Measurements from ENCODE around the gene ALKBH7.
"Not testable (repeated sequence)": the region's sequence is repeated elsewhere in the genome, so short reads cannot be mapped to it uniquely, and the experiment has no call there.

The ALKBH7 gene

DNA sequence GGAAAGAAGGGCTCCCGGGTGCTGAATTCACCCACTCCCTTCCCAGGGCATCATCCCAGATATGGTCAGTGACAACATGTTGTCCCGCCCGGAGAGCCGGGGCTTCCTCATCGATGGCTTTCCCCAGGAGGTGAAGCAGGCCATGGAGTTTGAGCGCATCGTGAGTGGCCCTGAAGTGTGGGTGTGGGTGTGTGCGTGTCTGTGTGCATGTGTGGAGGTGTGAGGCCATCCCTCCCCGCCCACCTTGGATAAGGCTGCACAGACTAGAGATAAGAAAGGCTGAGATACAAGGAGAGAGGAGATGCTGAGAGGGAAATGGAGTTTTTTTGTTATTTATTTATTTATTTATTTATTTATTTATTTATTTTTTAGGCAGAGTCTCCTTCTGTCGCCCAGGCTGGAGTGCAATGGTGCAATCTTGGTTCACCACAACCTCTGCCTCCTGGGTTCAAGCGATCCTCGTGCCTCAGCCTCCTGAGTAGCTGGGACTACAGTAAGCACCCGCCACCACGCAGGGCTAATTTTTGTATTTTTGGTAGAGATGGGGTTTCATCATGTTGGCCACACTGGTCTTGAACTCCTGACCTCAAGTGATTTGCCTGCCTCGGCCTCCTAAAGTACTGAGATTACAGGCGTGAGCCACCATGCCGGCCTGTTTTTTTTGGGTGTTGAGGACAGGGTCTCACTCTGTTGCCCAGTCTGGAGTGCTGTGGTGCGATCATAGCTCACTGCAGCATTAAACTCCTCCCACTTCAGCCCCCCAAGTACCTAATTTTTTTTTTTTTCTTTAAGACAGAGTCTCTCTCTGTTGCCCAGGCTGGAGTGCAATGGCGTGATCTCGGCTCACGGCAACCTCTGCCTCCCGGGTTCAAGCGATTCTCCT lies 27.7 kb downstream of the ALKBH7 start:
- H3K36me3 ChIP-seq (ENCODE audit: insufficient read depth, low read length); H3K27ac ChIP-seq (ENCODE audit: low read depth, low read length); H3K27me3 ChIP-seq (ENCODE audit: insufficient read depth, low read length); H3K79me2 ChIP-seq (ENCODE audit: control insufficient read depth, insufficient read depth, low read length, unreplicated experiment); H2AFZ ChIP-seq (ENCODE audit: low read length, unreplicated experiment); H3K4me3 ChIP-seq (ENCODE audit: low read depth, low read length); H3K4me1 ChIP-seq (ENCODE audit: control insufficient read depth, insufficient read depth, low read length, unreplicated experiment): not testable (repeated sequence)

DNA sequence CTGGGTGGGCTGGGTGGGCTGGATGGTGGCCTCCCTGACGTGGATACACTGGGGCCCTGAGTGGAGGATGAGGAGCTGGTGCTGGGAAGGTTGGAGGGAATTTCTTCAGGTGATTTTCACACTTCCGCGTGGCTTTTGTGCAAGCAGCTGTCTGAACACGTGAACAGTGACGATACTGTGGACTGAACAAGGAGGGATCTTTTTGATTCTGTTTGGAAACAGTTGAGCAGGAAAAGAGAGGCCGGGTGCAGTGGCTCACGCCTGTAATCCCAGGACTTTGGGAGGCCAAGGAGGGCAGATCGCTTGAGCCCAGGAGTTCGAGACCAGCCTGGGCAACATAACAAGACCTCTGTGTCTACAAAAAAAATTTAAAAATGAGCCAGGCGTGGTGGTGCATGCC lies 29.5 kb downstream of the ALKBH7 start:
- Histone ChIP-seq H2AFZ (ENCODE audit: low read length, unreplicated experiment) (no peak overlapping the region), H3K4me3 (ENCODE audit: low read depth, low read length) (no peak overlapping the region), H3K79me2 (ENCODE audit: control insufficient read depth, insufficient read depth, low read length, unreplicated experiment) (no peaks in the 10 kb centered on the region), H3K4me1 (ENCODE audit: control insufficient read depth, insufficient read depth, low read length, unreplicated experiment) (no peaks in the 10 kb centered on the region), H3K27me3 (ENCODE audit: insufficient read depth, low read length) (no peaks in the 10 kb centered on the region), H3K27ac (ENCODE audit: low read depth, low read length) (no peak overlapping the region), H3K36me3 (ENCODE audit: insufficient read depth, low read length) (no peaks in the 10 kb centered on the region)

DNA sequence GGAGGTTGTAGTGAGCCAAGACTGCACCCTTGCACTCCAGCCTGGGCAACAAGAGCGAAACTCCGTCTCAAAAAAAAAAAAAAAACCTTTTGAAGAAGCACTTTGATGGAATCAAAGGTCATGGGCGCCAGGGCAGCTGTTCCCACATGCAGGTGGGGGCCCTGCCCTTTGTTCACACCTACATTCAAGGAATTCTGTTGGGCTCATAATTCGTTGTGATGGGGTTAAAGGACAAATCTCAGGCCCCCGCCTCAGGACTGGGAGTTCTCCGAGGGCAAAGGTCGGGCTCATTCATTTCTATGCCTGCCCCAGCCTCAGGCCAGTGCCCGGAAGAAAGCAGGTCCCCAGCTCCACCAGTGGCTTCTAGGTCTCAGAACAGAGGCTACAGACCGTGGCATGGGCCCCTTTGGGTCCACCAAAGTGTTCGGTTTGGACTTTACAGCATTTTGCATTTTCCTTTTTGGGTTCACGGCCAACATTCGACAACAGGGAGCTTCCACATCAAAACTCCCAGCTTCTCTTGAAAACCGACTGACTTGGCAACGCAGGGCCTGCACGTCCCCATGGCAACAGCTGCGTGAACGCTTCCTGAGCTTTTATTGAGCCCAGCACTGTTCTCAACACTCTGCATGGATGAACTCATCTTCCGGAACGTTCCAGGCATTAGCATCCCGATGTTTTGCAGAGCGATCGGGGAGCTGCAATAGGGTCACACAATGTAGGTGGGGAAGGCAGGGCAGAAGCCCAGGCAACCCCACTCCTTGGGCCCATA lies 30.4 kb downstream of the ALKBH7 start:
- Histone ChIP-seq H3K79me2 (ENCODE audit: control insufficient read depth, insufficient read depth, low read length, unreplicated experiment) (no peaks in the 10 kb centered on the region), H2AFZ (ENCODE audit: low read length, unreplicated experiment) (no peak overlapping the region), H3K36me3 (ENCODE audit: insufficient read depth, low read length) (no peaks in the 10 kb centered on the region), H3K27me3 (ENCODE audit: insufficient read depth, low read length) (no peaks in the 10 kb centered on the region), H3K27ac (ENCODE audit: low read depth, low read length) (no peak overlapping the region), H3K4me1 (ENCODE audit: control insufficient read depth, insufficient read depth, low read length, unreplicated experiment) (no peaks in the 10 kb centered on the region), H3K4me3 (ENCODE audit: low read depth, low read length) (no peak overlapping the region)

- H3K36me3 ChIP-seq (ENCODE audit: insufficient read depth, low read length) = no peaks in the 10 kb centered on the region
- H3K27ac ChIP-seq (ENCODE audit: low read depth, low read length) = no peak overlapping the region
- no peaks in the 10 kb centered on the region for H3K4me1 ChIP-seq (ENCODE audit: control insufficient read depth, insufficient read depth, low read length, unreplicated experiment)
- H3K4me3 ChIP-seq (ENCODE audit: low read depth, low read length) = no peak overlapping the region
- H3K79me2 ChIP-seq (ENCODE audit: control insufficient read depth, insufficient read depth, low read length, unreplicated experiment) = no peaks in the 10 kb centered on the region
- H2AFZ ChIP-seq (ENCODE audit: low read length, unreplicated experiment) = no peak overlapping the region
- H3K27me3 ChIP-seq (ENCODE audit: insufficient read depth, low read length) = no peaks in the 10 kb centered on the region
These were observed 33.8 kb downstream of the ALKBH7 start for GRCh38 chr19:6406401-6406800.

GRCh38 chr19:6409346-6409745 lies 36.8 kb downstream of the ALKBH7 start:
- no peak overlapping the region for H2AFZ ChIP-seq (ENCODE audit: low read length, unreplicated experiment)
- no peaks in the 10 kb centered on the region for H3K4me1 ChIP-seq (ENCODE audit: control insufficient read depth, insufficient read depth, low read length, unreplicated experiment)
- no peak overlapping the region for H3K4me3 ChIP-seq (ENCODE audit: low read depth, low read length)
- H3K79me2 ChIP-seq (ENCODE audit: control insufficient read depth, insufficient read depth, low read length, unreplicated experiment) = no peaks in the 10 kb centered on the region
- no peak overlapping the region for H3K27ac ChIP-seq (ENCODE audit: low read depth, low read length)
- H3K36me3 ChIP-seq (ENCODE audit: insufficient read depth, low read length) = no peaks in the 10 kb centered on the region
- H3K27me3 ChIP-seq (ENCODE audit: insufficient read depth, low read length) = no peaks in the 10 kb centered on the region

GRCh38 chr19:6412061-6412446 lies 39.5 kb downstream of the ALKBH7 start:
- Histone ChIP-seq H3K27ac (ENCODE audit: low read depth, low read length) (no peak overlapping the region), H3K79me2 (ENCODE audit: control insufficient read depth, insufficient read depth, low read length, unreplicated experiment) (no peaks in the 10 kb centered on the region), H3K4me3 (ENCODE audit: low read depth, low read length) (no peak overlapping the region), H3K27me3 (ENCODE audit: insufficient read depth, low read length) (no peaks in the 10 kb centered on the region), H3K36me3 (ENCODE audit: insufficient read depth, low read length) (no peaks in the 10 kb centered on the region), H3K4me1 (ENCODE audit: control insufficient read depth, insufficient read depth, low read length, unreplicated experiment) (no peaks in the 10 kb centered on the region), H2AFZ (ENCODE audit: low read length, unreplicated experiment) (no peak overlapping the region)

DNA sequence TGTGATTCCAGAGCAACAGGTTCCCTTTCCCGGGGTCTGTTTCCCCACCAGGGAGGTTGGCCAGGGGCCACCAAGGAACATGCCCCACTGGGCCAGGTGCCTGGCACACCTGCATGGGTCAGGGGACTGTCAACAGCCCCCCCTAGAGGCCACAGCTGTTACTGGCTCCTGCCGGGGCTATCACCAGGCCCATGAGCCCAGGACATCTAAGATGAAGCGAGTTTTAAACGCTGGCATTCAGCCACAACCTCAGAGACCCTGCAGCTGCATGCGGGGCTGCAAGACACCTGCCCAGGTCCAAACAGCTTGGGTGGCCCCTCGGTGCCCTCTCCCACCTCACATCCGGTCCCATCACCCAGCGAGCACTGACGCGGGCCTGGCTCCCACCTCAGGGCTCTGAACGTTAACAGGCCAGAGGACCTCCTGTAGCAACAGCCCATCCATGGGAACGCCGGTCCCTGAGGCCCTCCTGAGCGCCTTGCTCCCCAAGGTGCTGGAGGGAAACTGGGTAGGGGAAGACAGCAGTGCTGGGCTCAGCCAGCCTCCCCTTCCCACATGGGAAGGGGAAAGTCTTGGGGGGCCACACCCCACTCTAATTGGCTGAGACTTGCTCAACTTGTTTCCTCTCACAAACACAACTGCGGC lies 40.0 kb downstream of the ALKBH7 start:
- Histone ChIP-seq H3K36me3 (ENCODE audit: insufficient read depth, low read length) (no peaks in the 10 kb centered on the region), H3K79me2 (ENCODE audit: control insufficient read depth, insufficient read depth, low read length, unreplicated experiment) (no peaks in the 10 kb centered on the region), H3K4me3 (ENCODE audit: low read depth, low read length) (no peak overlapping the region), H3K27ac (ENCODE audit: low read depth, low read length) (no peak overlapping the region), H3K27me3 (ENCODE audit: insufficient read depth, low read length) (no peaks in the 10 kb centered on the region), H2AFZ (ENCODE audit: low read length, unreplicated experiment) (no peak overlapping the region), H3K4me1 (ENCODE audit: control insufficient read depth, insufficient read depth, low read length, unreplicated experiment) (no peaks in the 10 kb centered on the region)

DNA sequence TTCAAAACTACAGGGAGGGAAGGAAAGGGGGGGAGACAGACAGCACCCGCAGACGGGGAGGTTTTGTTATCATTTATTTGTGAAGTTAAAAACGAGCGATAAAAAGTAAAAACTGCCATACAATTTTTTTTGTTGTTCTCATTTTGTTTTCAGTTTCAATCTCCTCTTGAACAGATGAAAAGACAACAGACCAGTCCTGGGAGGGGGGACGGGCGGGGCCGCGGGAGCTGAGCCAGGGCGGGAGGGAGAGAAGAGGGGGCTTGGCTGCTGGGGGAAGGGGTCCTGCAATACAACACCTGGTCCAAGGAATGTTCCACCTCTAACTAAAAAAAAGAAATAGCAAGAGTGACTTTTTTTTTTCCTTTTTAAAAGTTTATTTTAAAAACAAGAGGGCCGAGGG lies 40.7 kb downstream of the ALKBH7 start:
- Histone ChIP-seq H3K27ac (ENCODE audit: low read depth, low read length) (no peak overlapping the region), H3K36me3 (ENCODE audit: insufficient read depth, low read length) (no peaks in the 10 kb centered on the region), H3K4me3 (ENCODE audit: low read depth, low read length) (no peak overlapping the region), H3K79me2 (ENCODE audit: control insufficient read depth, insufficient read depth, low read length, unreplicated experiment) (no peaks in the 10 kb centered on the region), H3K27me3 (ENCODE audit: insufficient read depth, low read length) (no peaks in the 10 kb centered on the region), H3K4me1 (ENCODE audit: control insufficient read depth, insufficient read depth, low read length, unreplicated experiment) (no peaks in the 10 kb centered on the region), H2AFZ (ENCODE audit: low read length, unreplicated experiment) (no peak overlapping the region)

DNA sequence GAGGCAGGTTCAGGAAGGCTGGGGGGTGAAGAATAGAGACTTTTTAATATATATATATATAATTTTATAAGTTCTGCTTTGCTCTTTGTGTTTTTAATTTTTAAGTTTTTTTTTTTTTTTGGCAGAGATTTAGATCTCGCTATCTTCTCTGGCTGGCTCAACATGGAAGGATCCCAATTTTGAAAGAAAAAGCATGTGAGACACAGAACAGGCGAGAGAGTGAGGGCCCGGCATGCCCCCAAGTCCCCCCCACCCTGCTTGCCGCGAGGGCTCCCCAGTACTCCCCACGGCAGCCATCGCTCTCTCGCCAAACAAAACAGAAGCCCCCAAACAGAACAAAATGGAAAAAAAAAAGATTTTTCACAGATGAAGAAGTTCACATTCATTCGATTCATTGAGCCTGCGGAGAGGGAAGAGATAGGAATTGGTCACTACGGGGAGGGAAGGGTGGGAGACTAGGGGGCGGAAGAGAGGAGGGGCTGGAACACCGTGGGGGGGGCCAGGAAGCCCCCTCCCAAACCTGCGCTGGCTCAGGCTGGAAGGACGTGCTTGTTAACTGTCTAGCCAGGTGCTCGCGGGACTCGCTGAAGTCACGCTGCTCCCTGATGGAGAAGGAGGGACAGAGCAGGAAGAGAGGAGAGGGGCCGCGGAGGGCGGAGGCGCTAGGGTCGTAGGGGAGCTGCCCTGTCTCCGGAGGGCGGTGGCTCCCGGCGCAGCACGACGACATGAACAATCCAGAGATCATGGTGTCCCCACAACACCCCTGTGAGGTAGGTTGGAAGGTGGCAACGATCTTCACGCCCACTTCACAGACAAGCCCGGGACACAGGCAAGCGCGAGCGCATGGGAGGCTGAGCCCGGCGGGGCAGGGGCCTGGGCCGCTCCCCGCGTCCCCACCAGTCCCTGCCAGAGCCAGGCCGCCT lies 41.4 kb downstream of the ALKBH7 start:
- no peak overlapping the region for H2AFZ ChIP-seq (ENCODE audit: low read length, unreplicated experiment)
- peaks cover 1% of the 10 kb centered on the region for H3K79me2 ChIP-seq (ENCODE audit: control insufficient read depth, insufficient read depth, low read length, unreplicated experiment)
- no peak overlapping the region for H3K4me3 ChIP-seq (ENCODE audit: low read depth, low read length)
- H3K27ac ChIP-seq (ENCODE audit: low read depth, low read length) = no peak overlapping the region
- H3K4me1 ChIP-seq (ENCODE audit: control insufficient read depth, insufficient read depth, low read length, unreplicated experiment) = no peaks in the 10 kb centered on the region
- no peaks in the 10 kb centered on the region for H3K36me3 ChIP-seq (ENCODE audit: insufficient read depth, low read length)
- no peaks in the 10 kb centered on the region for H3K27me3 ChIP-seq (ENCODE audit: insufficient read depth, low read length)

Measured in ACC112 (cell line).